Ishikawa (cell line): ENCODE measurements around the gene NIPA2.

ENCODE experiments used
- CEBPB ChIP-seq: IDR thresholded peaks from 2 replicates; pipeline ENCODE4 v1.6.1; 2012
- CREB1 ChIP-seq: IDR thresholded peaks from 2 replicates; pipeline ENCODE4 v1.6.1; 2012; ENCODE audit warnings: low read depth
- EGR1 ChIP-seq: IDR thresholded peaks from 2 replicates; pipeline ENCODE4 v1.6.1; 2012
- EP300 ChIP-seq: IDR thresholded peaks from 2 replicates; pipeline ENCODE4 v1.6.1; 2012; ENCODE audit warnings: borderline replicate concordance
- FOXM1 ChIP-seq: IDR thresholded peaks from 2 replicates; pipeline ENCODE4 v1.6.1; 2012; ENCODE audit warnings: low read depth, borderline replicate concordance
- NFIC ChIP-seq: IDR thresholded peaks from 2 replicates; pipeline ENCODE4 v1.6.1; 2012
- RAD21 ChIP-seq: IDR thresholded peaks from 2 replicates; pipeline ENCODE4 v1.6.1; 2012; ENCODE audit warnings: low read depth
- TAF1 ChIP-seq: IDR thresholded peaks from 2 replicates; pipeline ENCODE4 v1.6.1; 2012; ENCODE audit warnings: low read depth, mild to moderate bottlenecking
- TCF12 ChIP-seq: IDR thresholded peaks from 2 replicates; pipeline ENCODE4 v1.6.1; 2012; ENCODE audit warnings: low read depth
- TEAD4 ChIP-seq: IDR thresholded peaks from 2 replicates; pipeline ENCODE4 v1.6.1; 2012
- USF1 ChIP-seq: IDR thresholded peaks from 2 replicates; pipeline ENCODE4 v1.6.1; 2012
- YY1 ChIP-seq: IDR thresholded peaks from 2 replicates; pipeline ENCODE4 v1.6.1; 2012; ENCODE audit warnings: low read depth
- TF ChIP-seq, protein P1 (sequence below): IDR thresholded peaks from 2 replicates; pipeline ENCODE4 v1.6.1; 2012

Gene NIPA2

GRCh38 chr15:22916606-22917350 is 78.3 kb downstream of the NIPA2 start:
- TF ChIP-seq EGR1 (no peak), TAF1 (no peak), FOXM1 (no peak), TEAD4 (no peak), RAD21 (no peak), CEBPB (no peak)

- TF ChIP-seq USF1, result no peak
- TF ChIP-seq TCF12, result no peak
- TF ChIP-seq CREB1, result no peak
- TF ChIP-seq TAF1, result no peak
- no peak for TF ChIP-seq EGR1
- no peak for TF ChIP-seq RAD21
- no peak for TF ChIP-seq NFIC
- TF ChIP-seq YY1, result no peak
- TF ChIP-seq CEBPB, result no peak
- no peak for TF ChIP-seq FOXM1
- no peak for TF ChIP-seq EP300
- TF ChIP-seq, protein P1, sequence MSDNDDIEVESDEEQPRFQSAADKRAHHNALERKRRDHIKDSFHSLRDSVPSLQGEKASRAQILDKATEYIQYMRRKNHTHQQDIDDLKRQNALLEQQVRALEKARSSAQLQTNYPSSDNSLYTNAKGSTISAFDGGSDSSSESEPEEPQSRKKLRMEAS, result no peak
These were observed 79.1 kb downstream of the NIPA2 start for GRCh38 chr15:22917556-22917955.
